Measurements from ENCODE around the gene SRSF1.
"Not testable (repeated sequence)": the region's sequence is repeated elsewhere in the genome, so short reads cannot be mapped to it uniquely, and the experiment has no call there.

The SRSF1 gene

DNA sequence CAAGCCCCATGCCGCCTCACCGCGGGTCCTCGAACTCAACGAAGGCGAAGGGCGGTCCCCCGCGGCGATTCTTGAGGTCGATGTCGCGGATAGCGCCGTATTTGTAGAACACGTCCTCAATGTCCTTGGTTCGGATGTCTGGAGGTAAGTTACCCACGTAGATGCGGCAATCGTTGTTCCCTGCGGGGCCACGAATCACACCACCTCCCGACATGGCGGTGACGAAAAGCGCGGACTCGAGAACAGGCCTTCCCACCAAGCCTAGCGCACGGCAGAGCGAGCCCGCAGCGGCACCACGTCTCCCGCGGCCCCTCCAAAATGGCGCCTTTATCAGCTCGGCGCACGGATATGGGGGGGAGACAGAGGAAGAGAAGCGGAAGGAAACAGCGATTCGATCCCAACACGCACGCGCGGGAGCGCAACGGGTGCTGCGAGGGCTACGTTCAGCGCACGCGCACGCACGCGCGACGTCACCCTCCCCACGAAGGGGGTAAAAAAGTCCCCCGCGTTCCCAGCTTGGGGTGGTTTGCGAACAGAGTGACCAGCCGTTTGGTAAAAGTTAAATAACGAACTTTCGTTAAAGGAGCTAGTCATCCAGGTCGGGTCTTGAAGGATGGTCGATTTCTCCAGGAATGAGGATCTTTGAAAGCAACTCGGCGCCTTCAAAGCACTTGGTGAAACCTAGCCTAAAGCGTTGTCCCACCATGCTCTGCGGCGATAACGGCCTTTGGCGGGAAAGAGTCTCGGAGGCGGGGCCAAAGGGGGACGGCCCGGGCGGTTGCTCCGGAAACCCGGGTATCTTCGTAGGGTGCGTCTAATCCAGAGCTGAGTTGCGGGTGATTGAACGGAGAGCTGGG lies at the start of gene SRSF1:
SRSF1 (minus strand) TSS at position 323 of the 857 bp plus-strand sequence; CDS start at position 214, 109 bp downstream.
- peak; percentile 97 for DNase-seq

GRCh38 chr17:58056476-58056875 lies 49.4 kb upstream of the SRSF1 start:
- DNase-seq, result no peak

DNA sequence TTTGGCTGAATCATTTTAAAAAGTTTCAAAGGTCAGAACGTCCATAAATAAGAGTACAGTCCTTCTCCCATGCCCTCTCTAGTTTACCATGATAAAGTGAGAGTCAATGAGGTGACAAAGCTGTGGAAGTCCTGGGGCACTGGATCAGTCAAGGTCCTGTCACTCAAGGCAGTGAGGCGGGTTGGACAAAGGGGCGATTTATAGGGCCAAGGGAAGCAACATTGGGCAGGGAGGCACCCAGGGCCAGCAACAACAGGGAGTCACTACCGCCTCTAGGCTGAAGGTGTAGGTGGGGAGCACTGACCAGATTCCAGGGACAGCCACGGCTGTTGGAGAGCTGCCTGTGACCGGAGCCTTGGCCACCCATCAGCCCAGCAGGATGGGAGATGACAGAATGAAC lies 47.6 kb upstream of the SRSF1 start:
- no peak for DNase-seq

DNA sequence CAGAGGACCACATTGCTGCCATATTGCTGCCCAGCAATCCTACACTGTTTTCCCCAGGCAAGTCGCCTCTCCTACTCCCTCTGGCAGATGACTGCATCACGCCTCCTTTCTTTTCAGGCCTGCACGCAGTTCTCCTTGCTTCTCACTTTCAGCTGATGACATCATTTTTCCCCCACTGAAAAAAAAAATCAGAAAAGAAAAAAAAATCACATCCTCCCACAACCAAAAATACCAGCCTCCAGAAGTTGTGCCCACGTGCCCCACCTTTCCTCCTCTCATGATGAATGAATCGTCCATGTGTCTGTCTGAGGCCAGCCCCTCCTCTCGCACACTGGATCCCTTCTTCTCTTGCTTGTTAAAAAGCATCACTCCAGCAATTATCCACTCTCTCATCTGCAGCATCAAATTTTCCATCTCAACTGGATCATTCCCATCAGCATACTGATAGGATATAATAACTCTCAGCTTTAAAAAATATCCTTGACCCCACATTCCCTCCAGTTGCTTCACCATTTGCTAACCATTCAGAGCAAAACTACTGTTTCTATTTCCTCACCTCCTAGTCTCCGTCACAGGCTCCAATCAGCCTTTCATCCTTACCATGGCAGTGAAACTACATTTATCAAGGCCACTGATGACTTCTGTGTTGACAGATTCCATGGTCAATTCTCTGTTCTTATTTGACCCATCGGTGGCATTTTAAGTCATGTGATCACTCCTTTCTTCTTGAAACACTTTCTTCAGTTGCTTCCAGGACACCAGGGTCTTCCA lies 46.1 kb upstream of the SRSF1 start:
- DNase-seq, result no peak

DNA sequence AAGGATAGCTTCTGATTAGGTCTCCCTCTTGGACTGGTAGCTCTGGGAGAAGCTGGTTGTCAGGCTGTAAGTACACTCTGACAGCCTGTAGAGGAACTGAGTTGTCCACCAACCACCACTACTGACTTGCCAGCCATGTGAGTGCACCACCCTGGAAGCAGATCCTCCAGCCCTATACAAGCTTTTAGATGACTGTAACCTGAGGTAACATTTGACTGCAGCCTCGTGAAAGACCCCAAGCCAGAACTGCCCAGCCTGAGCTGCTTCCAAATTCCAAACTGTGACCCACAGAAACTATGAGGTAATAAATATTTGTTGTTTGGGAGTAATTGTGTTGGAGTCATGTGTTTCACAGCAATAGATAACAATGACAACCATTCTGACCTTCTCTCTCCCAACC lies 45.4 kb upstream of the SRSF1 start:
- DNase-seq, result no peak

- DNase-seq, result no peak
Observed at GRCh38 chr17:58051468-58051867, 44.4 kb upstream of the SRSF1 start.

DNA sequence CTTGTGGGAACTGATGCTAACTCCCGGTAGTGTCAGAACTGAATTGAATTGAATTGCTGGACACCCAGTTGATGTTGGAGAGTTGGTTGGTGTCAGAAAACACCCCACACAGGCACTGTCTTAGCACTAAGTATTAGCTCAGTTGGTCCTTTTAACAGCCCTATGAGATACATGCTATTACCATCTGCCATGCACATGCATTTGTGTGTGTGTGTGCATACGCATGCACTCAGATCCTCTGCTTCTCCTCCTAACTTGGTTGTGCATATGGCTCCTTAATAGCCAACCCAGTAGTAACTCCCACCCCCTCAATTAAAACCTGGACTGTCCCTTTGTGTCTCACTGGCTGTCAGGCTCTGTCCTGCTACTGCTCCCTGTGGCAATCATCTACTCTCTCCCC lies 43.9 kb upstream of the SRSF1 start:
- DNase-seq, result no peak

DNA sequence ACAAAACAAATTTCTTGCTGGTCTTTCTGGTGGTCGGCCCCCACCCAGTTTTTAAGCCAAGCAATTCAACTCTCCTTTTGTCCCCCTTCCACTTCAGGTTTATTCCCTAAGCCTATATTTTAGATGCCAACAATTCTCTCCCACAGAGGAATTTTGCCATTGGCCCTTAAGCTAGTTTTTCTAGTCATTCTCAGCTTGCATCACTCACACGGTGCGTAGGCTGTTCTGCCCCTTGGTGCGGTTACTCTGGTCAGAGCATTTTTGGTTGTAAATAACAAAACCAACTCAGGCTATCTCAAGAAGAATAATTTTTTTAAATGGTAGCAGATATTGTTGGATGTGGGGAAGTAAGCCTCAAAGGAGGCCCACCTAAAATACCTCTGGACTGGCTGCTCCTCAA lies 42.5 kb upstream of the SRSF1 start:
- no peak for DNase-seq

DNA sequence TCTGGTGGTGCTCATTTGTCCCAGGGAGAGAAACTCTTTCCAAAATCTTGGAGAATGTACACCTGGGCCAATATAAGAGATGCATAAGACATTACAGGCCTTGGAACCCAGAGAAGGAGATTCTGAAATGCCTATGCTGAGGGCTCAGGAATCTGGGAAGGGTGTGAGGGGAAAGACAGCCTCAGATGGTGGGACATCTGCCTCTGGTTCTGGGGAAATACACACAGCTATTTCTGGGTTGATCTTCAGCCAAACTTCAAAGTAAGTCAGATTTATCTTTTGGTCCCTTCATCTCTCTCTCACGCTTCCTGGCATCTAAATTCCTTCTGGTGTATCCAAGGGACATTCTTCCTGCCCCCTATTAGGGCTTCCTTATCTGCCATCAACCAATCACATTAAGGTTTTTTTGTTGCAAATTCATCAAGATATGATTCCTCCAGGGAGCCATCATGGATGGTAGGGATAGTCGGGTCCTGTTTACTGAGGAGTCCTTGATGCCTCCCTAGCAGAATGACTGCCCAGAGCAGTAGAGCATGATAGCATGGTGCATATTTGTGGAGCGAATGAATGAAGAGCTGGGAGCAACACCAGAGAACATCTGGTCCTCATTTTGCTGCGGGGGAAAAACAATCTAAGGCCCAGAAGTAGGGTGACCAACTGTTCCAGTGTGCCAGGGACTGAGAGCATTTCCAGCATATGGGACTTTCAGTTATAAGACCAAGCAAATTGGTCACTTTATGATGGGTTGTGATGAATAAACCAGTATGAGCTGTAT lies 40.5 kb upstream of the SRSF1 start:
- DNase-seq, result no peak

DNA sequence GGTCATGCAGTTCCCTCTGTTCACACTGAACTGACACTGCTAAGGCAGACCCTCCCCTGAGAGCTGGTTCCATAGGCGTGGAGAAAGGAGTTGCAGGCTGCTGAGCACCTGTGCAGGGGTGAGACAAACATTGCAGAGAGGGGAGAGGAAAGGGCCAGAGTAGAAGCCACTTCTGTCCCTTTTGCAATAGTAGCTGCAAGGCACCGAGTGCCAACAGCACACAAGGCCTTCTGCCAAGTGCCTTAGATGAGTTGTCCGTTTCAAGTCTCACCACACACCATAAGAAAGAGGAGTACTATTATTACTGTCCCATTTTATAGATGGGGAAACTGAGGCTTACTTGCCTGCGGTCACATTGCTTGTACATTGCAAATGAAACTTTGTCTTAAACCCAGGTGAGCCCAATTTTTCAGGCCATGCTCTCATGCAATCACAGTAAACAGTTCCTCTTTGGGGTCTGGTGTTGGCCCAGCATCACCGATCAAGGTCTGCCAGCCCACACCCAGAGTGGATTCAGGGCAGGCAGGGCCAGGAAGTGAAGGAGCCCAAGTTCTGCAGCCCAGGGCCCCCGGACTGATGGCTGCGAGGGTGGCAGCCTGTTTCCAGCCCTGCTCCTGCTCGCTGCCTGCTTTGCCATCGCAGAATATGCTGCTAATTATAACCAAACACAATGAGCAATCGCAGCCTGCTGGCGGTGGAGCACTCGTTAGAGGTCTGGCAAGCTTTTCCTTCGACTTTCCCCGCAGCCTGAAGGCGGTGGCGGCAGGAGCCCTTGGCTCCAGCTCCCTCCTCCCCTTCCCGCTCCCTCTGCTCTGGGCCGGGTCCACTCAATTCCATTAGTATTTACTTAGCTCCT lies 39.4 kb upstream of the SRSF1 start:
- DNase-seq, result no peak

GRCh38 chr17:58044256-58044655 lies 37.2 kb upstream of the SRSF1 start:
- DNase-seq, result not testable (repeated sequence)

DNA sequence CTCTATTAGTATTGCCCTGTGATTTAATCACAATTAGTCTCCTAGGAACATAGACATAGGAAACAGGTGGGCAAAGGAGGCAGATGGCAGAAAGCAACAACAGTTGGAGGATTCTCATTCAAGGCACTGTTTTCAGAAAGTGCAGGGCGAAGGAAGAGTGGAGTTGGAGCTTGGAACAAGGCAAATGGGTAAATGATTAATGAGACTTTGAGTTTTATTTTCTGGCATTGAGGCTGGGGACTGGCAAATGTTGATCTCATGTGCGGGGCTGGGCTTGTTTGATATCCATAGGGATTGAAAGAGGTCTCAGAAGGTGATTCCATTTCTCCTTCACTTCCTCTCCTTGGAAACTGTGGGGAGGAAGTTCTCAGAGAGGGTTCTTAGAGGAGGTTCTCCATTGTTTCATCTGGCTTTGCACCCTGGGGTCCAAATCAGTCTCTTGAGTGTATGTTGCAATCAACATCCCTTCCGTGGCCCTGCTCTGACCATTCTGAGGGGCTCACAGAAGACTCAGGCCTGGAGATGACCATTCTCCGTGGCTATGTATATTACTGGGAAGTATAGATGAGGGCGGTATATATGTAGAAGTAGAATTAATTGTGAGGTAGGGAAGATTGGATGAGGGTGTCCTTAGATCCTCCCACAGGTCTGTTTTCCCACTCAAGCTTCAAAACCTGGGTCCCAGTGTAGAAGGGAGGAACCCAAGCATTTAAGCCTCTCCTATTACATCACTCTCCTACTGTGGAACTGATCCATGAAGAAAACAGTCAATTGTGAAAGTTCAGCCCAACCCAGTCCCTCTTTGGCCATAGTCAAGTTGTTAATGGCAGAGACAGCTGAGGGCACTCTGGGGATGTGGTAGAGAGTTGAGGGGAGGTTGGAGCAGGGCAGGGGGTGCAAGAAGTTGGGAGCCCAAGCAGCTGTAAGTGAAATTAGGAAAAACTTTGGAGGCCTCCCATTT lies 36.5 kb upstream of the SRSF1 start:
- DNase-seq, result no peak

- no peak for DNase-seq
Observed at GRCh38 chr17:58041161-58041560, 34.1 kb upstream of the SRSF1 start.

GRCh38 chr17:58040386-58040785 lies 33.3 kb upstream of the SRSF1 start:
- DNase-seq, result no peak

DNA sequence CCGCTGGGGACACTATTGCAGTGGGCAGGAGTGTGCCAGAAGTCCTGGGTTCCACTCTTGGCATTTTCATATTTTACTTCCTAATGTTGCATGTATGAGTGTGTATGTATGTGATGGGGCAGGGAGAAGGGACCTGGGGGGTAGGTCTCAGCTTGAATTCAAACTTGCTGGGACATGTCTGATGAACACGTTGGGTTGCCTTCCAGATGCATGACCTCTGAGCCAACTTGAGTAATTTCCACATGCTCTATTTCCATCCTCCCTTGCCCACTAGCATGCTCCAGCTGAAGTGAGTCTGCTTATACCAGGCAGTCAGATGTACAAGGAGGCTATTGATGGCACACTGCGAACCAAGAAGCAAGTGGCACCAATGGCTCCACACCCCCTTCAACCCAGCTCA lies 32.9 kb upstream of the SRSF1 start:
- DNase-seq, result no peak

- DNase-seq, result no peak
Observed at GRCh38 chr17:58032691-58033415, 25.8 kb upstream of the SRSF1 start.

DNA sequence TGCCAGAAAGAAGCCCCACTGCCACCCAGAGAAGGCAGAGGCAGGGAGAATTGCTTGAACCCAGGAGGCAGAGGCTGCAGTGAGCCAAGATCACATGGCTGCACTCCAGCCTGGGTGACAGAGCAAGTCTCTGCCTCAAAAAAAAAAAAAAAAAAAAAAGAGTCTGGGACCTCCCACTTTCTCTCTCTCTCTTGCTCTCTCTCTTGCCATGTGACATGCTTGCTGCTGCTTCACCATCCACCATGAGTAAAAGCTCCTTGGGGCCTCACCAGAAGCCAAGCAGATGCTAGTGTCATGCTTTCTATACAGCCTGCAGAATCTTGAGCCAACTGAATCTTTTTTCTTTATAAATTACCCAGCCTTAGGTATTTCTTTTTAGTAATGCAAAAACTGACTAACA lies 21.5 kb upstream of the SRSF1 start:
- DNase-seq, result no peak

GRCh38 chr17:58020401-58020800 lies 13.4 kb upstream of the SRSF1 start:
- no peak for DNase-seq

- no peak for DNase-seq
Observed at GRCh38 chr17:58019521-58019920, 12.5 kb upstream of the SRSF1 start.

DNA sequence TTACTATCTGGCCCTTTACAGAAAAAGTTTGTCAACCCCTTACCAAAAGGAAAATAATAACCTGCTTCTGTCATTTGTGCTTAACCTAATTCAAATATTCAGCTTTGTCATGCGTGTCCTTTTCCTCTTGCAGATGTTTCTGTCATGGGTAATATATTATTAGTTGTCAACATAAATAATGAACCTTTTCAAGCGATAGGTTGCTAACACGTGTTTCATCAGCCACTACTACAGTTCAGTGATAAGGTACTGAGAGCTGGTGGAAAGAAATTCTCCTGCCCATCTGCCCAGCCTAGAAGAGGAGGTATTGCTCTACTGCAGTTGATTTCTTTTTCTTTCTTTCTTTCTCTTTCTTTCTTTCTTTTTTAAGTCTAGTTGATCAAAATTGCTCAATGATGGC lies 12.0 kb upstream of the SRSF1 start:
- DNase-seq, result no peak

Data from activated gamma-delta T cell treated with Interleukin-2 at 50 U/mL for 16 hours (primary cell).